K562 (cell line): ENCODE results near the gene NBEA. TPM values are rescaled to one million over a fixed set of nuclear protein-coding genes. Genes with fewer than 3 reads are reported as not detected.

Experiments used
- ATAC-seq: fragments of 200-7000 bp; cut with Tn5 transposase; 3 replicates; pipeline ENCODE4 v1.9.1; 2020; ENCODE audit warnings: moderate library complexity
- BruUV-seq: library from RNA; stranded (reverse); fragments of 400-500 nt; replicated peaks from 2 replicates; lab custom pipeline; 2021; lab: Mats Ljungman, UMichigan
- CTCF ChIA-PET: fragments of 300-600 bp; formaldehyde crosslinking; extraction: SDS; loops from one replicate; lab custom pipeline; 2021; ENCODE audit warnings: low intra/inter-chr PET ratio; lab: Yijun Ruan, JAX
- POLR2A ChIA-PET: fragments of 300-600, 350-650 bp; sonication (Branson Sonifier 250); formaldehyde crosslinking; extraction: SDS; loops from one replicate; lab custom pipeline; 2021; ENCODE audit warnings: antibody characterized with exemption, inconsistent platforms; lab: Yijun Ruan, JAX
- DNase-seq, 4 experiments: peaks; one replicate each; pipeline versions ENCODE4 v3.0.0 to v3.0.0-alpha.2; 2011 to 2018; ENCODE audit warnings: low spot score in 3 of 4, mixed read lengths in 3 of 4; ENCODE audit errors: extremely low read depth in 1 of 4
- FAIRE-seq: peaks from 2 replicates; lab custom pipeline; 2011; peaks lifted over from hg19 to GRCh38; lab: Jason Lieb, UNC
- H2AFZ ChIP-seq: 2 replicates; pipeline ENCODE4 v1.6.0; 2011; ENCODE audit warnings: low read depth, low read length, control low read depth, inconsistent platforms
- H3K27ac ChIP-seq: fragments of 200-600 bp; 3 replicates; pipeline ENCODE4 v1.8.0; 2011; ENCODE audit warnings: low read depth, mild to moderate bottlenecking, control low read depth, inconsistent platforms, low read length, moderate library complexity, mixed read lengths; ENCODE audit errors: extremely low read depth
- H3K27me3 ChIP-seq, 2 experiments: fragments of 300-600 bp in 1 of 2; 2 replicates in 1 of 2; 3 replicates in 1 of 2; pipeline versions ENCODE4 v1.6.0 to v1.8.0; 2011; ENCODE audit warnings: inconsistent platforms in 2 of 2, low read length in 2 of 2, mild to moderate bottlenecking in 1 of 2, mixed read lengths in 1 of 2, moderate library complexity in 1 of 2; ENCODE audit not compliant: control insufficient read depth in 2 of 2, insufficient read depth in 2 of 2
- H3K36me3 ChIP-seq: fragments of 300-600 bp; 3 replicates; pipeline ENCODE4 v1.8.0; 2011; ENCODE audit warnings: mild to moderate bottlenecking, low read length, inconsistent platforms; ENCODE audit not compliant: control insufficient read depth, insufficient read depth
- H3K4me1 ChIP-seq, 2 experiments: fragments of 200-600 bp in 1 of 2; replicated peaks in 1 of 2; 2 replicates in 1 of 2; 3 replicates in 1 of 2; pipeline versions ENCODE4 v1.5.1 to v1.8.0; 2011; ENCODE audit warnings: inconsistent platforms in 2 of 2, low read length in 2 of 2, mild to moderate bottlenecking in 1 of 2, mixed read lengths in 1 of 2, moderate library complexity in 1 of 2; ENCODE audit not compliant: control insufficient read depth in 2 of 2, insufficient read depth in 2 of 2
- H3K4me2 ChIP-seq: 2 replicates; pipeline ENCODE4 v1.6.1; 2011; ENCODE audit warnings: low read length, control low read depth, inconsistent platforms, mixed read lengths; ENCODE audit not compliant: insufficient read depth
- H3K4me3 ChIP-seq: fragments of 200-600 bp; sonication (generic), shearing (Covaris generic); 2 replicates; pipeline ENCODE4 v1.5.1; 2016; ENCODE audit warnings: control low read depth, inconsistent platforms
- H3K79me2 ChIP-seq: fragments of 200-600 bp; 3 replicates; pipeline ENCODE4 v1.8.0; 2011; ENCODE audit warnings: low read length, inconsistent platforms; ENCODE audit not compliant: control insufficient read depth, insufficient read depth
- H3K9ac ChIP-seq, 2 experiments: 2 replicates each; pipeline versions ENCODE4 v1.6.0 to v1.6.1; 2011; ENCODE audit warnings: low read depth in 2 of 2, low read length in 2 of 2, control low read depth in 1 of 2, inconsistent platforms in 1 of 2, mild to moderate bottlenecking in 1 of 2, mixed read lengths in 1 of 2; ENCODE audit not compliant: insufficient read depth in 1 of 2
- H3K9me1 ChIP-seq: one replicate; pipeline ENCODE4 v1.6.0; 2011; ENCODE audit warnings: inconsistent platforms, mild to moderate bottlenecking, low read length, moderate library complexity; ENCODE audit not compliant: control insufficient read depth, insufficient read depth
- H3K9me3 ChIP-seq: replicated peaks from 2 replicates; pipeline ENCODE4 v1.5.1; 2011; ENCODE audit warnings: low read depth, low read length, inconsistent platforms; ENCODE audit not compliant: control insufficient read depth, insufficient read depth
- H4K20me1 ChIP-seq: replicated peaks from 2 replicates; pipeline ENCODE4 v1.6.1; 2011; ENCODE audit warnings: low read length, inconsistent platforms, mixed read lengths; ENCODE audit not compliant: control insufficient read depth, insufficient read depth
- CBFA2T3 ChIP-seq: fragments of 450-650 bp; IDR thresholded peaks from 2 replicates; pipeline ENCODE4 v1.6.1; 2017
- CHD1 ChIP-seq: fragments of 200-600 bp; sonication (generic); IDR thresholded peaks from one replicate; pipeline ENCODE4 v1.6.1; 2012; ENCODE audit warnings: mild to moderate bottlenecking, moderate library complexity, low read length, inconsistent platforms
- CREBBP ChIP-seq: IDR thresholded peaks from one replicate; pipeline ENCODE4 v1.6.1; 2012; ENCODE audit warnings: low read depth, mild to moderate bottlenecking, control low read depth, inconsistent platforms, low read length
- FOXM1 ChIP-seq, 2 experiments: fragments of 450-650 bp in 1 of 2; sonication (generic) in 1 of 2; formaldehyde crosslinking in 1 of 2; IDR thresholded peaks; 2 replicates each; pipeline versions ENCODE4 v1.6.1 to v1.9.0; 2017 to 2022; ENCODE audit warnings: low read depth in 2 of 2, mild to moderate bottlenecking in 2 of 2, missing genetic modification reagents in 1 of 2, moderate library complexity in 1 of 2
- HNRNPLL ChIP-seq: fragments of 200-400 bp; formaldehyde crosslinking; IDR thresholded peaks from 2 replicates; pipeline ENCODE4 v1.6.1; 2017; ENCODE audit warnings: low read length, low read depth, mild to moderate bottlenecking; ENCODE audit not compliant: poor library complexity, severe bottlenecking
- RCOR1 ChIP-seq, 2 experiments: IDR thresholded peaks; 2 replicates each; pipeline ENCODE4 v1.6.1; 2012; ENCODE audit warnings: low read depth in 2 of 2, low read length in 2 of 2, borderline replicate concordance in 1 of 2, improper control_type of control experiment in 1 of 2
- SIN3A ChIP-seq, 2 experiments: fragments of 150-350 bp in 1 of 2; IDR thresholded peaks; 2 replicates each; pipeline ENCODE4 v1.6.1; 2011 to 2016; ENCODE audit warnings: borderline replicate concordance in 2 of 2, low read depth in 2 of 2, low read length in 2 of 2, mild to moderate bottlenecking in 2 of 2, moderate library complexity in 2 of 2; ENCODE audit not compliant: control insufficient read depth in 1 of 2
- STAT5B ChIP-seq: fragments of 250-450 bp; sonication (Bioruptor Pico); IDR thresholded peaks from 2 replicates; pipeline ENCODE4 v1.8.0; 2021; ENCODE audit warnings: mild to moderate bottlenecking, inconsistent platforms
- WHSC1 ChIP-seq: IDR thresholded peaks from one replicate; pipeline ENCODE4 v1.6.1; 2012; ENCODE audit warnings: low read length, control low read depth, inconsistent platforms
- ZNF23 ChIP-seq: fragments of 250-450 bp; sonication (Bioruptor Pico); IDR thresholded peaks from 2 replicates; pipeline ENCODE4 v1.4.0; 2020; ENCODE audit warnings: mild to moderate bottlenecking
- ZNF561 ChIP-seq: fragments of 450-650 bp; formaldehyde crosslinking; conservative IDR thresholded peaks from 2 replicates; pipeline ENCODE4 v1.4.0; 2020; ENCODE audit warnings: mild to moderate bottlenecking, moderate library complexity
- ZNF696 ChIP-seq: fragments of 250-450 bp; sonication (Bioruptor Pico); conservative IDR thresholded peaks from 2 replicates; pipeline ENCODE4 v1.4.0; 2020; ENCODE audit warnings: mild to moderate bottlenecking, moderate library complexity
- whole genome bisulfite sequencing: fragments of 100-300 bp; shearing (Covaris generic); methylation state at CpG from one replicate; pipeline ENCODE4 v1.1.6; 2016; ENCODE audit warnings: low coverage, mixed read lengths; ENCODE audit not compliant: insufficient coverage; ENCODE audit errors: missing lambda C conversion rate; 5-methylcytosine and 5-hydroxymethylcytosine counted together
- in situ Hi-C: fragments of 300-500 bp; cut with MboI; formaldehyde crosslinking; loops from 4 replicates; pipeline ENCODE4 v1.15.0; 2018; ENCODE audit warnings: inconsistent platforms, mixed read lengths
- intact Hi-C: fragments of 100-400 bp; cut with micrococcal nuclease; formaldehyde crosslinking; loops from 2 replicates; pipeline ENCODE4 v1.14.2; 2022
- polyA plus RNA-seq, 8 experiments: library from polyadenylated mRNA; depleted of rRNA in 4 of 8; stranded (reverse) in 5 of 8; unstranded in 3 of 8; fragments of >200 nt; fragmentation: Nextera tagmentation in 2 of 8; fragmentation: Illumina TruSeq in 1 of 8; extraction: Ambion mirVana in 2 of 8; extraction: Trizol in 1 of 8; gene quantifications; 2 replicates each; pipeline versions ENCODE4 v1.2.1 to v1.2.3, GENCODE V29; 2011 to 2014; ENCODE audit warnings: inconsistent platforms in 1 of 8, missing spikeins in 1 of 8
- total RNA-seq, 7 experiments: library from RNA; depleted of rRNA in 6 of 7; stranded (reverse); fragments of >200 nt in 6 of 7; fragmentation: Illumina TruSeq in 2 of 7; extraction: Trizol in 2 of 7; gene quantifications; 2 replicates each; pipeline versions ENCODE4 v1.2.1 to v1.2.3, GENCODE V29; 2011 to 2021; ENCODE audit warnings: low replicate concordance in 1 of 7
- TF ChIP-seq, protein P1 (sequence below), 3 experiments: fragments of 200-800 bp in 1 of 3; sonication (Bioruptor generic) in 1 of 3; sonication (generic) in 1 of 3; formaldehyde crosslinking in 1 of 3; IDR thresholded peaks; 2 replicates each; pipeline versions ENCODE4 v1.6.1 to v1.8.0; 2016 to 2022; ENCODE audit warnings: mild to moderate bottlenecking in 2 of 3, missing compliant biosample characterization in 2 of 3, missing genetic modification characterization in 2 of 3, missing genetic modification reagents in 1 of 3
- TF ChIP-seq, protein P2 (sequence below): fragments of 250-450 bp; sonication (Bioruptor Pico); IDR thresholded peaks from 2 replicates; pipeline ENCODE4 v1.6.1; 2021; ENCODE audit warnings: mild to moderate bottlenecking
- TF ChIP-seq, protein P3 (sequence below): fragments of 450-650 bp; conservative IDR thresholded peaks from 2 replicates; pipeline ENCODE4 v1.6.1; 2016; ENCODE audit warnings: missing genetic modification characterization, low read depth, mild to moderate bottlenecking, control low read depth, missing compliant biosample characterization

The NBEA gene
- total and polyA plus RNA-seq, 9 of the 15 experiments (the other 6 are each of a cell fraction or from before 2014, with no cell fraction given), result 0.03 to 0.94 (median 0.05) TPM; not detected in 2

DNA sequence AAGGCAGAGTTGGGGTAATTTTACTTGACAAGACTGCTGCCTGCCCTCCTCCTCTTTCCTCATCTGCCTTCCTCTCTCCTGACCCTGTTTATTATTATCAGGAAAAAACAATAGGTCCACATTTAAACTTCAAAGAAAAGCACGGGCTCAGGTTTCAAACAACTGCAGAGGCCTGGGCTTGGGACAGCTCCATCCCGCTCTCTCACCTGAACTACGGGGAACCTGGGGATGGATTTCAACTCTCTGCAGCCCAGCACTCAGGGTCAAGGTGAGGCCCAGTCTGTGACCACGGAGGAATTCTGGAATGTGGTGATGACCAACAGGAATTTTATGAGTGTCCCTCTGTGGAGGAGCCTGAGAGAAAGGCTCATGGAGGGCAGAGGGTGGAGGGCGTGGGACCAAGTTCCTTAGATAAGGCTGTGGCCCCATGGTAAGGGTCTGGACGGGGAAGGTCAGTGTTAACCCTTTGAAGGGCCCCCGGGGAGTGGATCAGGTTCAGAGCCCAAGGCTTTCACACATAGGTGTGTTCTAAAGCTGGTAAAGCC lies 755.2 kb downstream of the NBEA start (continued):
- no peak for TF ChIP-seq CREBBP
- TF ChIP-seq RCOR1 (IDR thresholded peaks at IDR 0.05; ENCODE audit: borderline replicate concordance in 1 of 2, low read depth in 2 of 2, low read length in 2 of 2), result no peak
- TF ChIP-seq, protein P1, sequence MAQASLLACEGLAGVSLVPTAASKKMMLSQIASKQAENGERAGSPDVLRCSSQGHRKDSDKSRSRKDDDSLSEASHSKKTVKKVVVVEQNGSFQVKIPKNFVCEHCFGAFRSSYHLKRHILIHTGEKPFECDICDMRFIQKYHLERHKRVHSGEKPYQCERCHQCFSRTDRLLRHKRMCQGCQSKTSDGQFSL (CRISPR knock-in tag; IDR thresholded peaks at IDR 0.05), result no peak
- TF ChIP-seq, protein P1 (tag; IDR thresholded peaks at IDR 0.05), result no peak
- TF ChIP-seq ZNF23 (CRISPR knock-in tag), result no peak
- no peak for TF ChIP-seq CBFA2T3
- no peak for TF ChIP-seq ZNF696 (CRISPR knock-in tag)
- TF ChIP-seq WHSC1, result no peak

DNA sequence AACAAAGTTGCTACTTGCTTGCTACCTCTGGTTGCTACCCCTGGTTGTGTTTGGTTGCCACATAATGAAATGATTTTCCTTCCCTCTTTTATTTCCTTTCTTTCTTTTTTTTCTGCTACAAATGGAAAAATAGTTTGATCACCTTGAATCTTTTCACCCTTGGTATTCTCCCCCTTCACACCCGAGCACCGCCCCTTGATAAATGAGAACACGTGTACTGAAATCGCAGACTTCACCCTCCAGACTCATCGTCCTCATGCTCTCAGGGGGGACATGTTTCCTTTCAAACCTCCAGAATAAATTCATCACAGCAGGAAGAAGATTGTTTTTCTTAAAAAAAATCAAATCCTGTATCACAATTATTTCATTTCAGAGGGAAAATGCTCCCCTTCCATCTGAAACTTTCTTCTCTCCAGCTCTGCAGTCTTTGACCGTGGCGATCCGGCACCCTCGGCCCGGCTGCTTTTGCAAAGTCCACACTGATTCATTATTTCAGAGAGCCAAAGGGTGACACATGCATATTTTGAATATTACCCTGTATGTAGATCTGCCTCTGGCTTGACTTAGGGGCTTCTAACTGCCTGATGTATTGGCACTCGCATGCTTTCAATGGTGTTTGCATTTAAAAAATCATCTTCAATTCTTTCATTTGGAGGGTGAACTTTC lies 757.0 kb downstream of the NBEA start:
- in situ Hi-C loops (no loop called here), intact Hi-C loops (no loop called here)
- Histone ChIP-seq H3K4me3 (no peak overlapping the region), H3K9me1 (no peaks in the 10 kb centered on the region), H3K27me3 (no peaks in the 10 kb centered on the region), H3K4me2 (no peak overlapping the region), H3K9ac (no peak overlapping the region), H3K27ac (no peak overlapping the region), H4K20me1 (no peaks in the 10 kb centered on the region; the same call in 1 of the 2 replicates), H2AFZ (no peak overlapping the region), H3K79me2 (no peaks in the 10 kb centered on the region), H3K9me3 (no peaks in the 10 kb centered on the region), H3K4me1 (no peaks in the 10 kb centered on the region), H3K36me3 (no peaks in the 10 kb centered on the region)
- no peak for TF ChIP-seq HNRNPLL
- no peak for TF ChIP-seq STAT5B
- TF ChIP-seq, protein P2, sequence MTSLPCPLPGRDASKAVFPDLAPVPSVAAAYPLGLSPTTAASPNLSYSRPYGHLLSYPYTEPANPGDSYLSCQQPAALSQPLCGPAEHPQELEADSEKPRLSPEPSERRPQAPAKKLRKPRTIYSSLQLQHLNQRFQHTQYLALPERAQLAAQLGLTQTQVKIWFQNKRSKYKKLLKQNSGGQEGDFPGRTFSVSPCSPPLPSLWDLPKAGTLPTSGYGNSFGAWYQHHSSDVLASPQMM, result no peak
- no peak for TF ChIP-seq ZNF561 (CRISPR knock-in tag)
- no peak for TF ChIP-seq CHD1
- TF ChIP-seq SIN3A (IDR thresholded peaks at IDR 0.05; ENCODE audit: borderline replicate concordance in 2 of 2, control insufficient read depth in 1 of 2, low read depth in 2 of 2, low read length in 2 of 2), result no peak
- TF ChIP-seq FOXM1 (IDR thresholded peaks at IDR 0.05; ENCODE audit: low read depth), result no peak
- no peak for TF ChIP-seq FOXM1 (CRISPR knock-in tag; IDR thresholded peaks at IDR 0.05; ENCODE audit: low read depth)
- TF ChIP-seq, protein P3, sequence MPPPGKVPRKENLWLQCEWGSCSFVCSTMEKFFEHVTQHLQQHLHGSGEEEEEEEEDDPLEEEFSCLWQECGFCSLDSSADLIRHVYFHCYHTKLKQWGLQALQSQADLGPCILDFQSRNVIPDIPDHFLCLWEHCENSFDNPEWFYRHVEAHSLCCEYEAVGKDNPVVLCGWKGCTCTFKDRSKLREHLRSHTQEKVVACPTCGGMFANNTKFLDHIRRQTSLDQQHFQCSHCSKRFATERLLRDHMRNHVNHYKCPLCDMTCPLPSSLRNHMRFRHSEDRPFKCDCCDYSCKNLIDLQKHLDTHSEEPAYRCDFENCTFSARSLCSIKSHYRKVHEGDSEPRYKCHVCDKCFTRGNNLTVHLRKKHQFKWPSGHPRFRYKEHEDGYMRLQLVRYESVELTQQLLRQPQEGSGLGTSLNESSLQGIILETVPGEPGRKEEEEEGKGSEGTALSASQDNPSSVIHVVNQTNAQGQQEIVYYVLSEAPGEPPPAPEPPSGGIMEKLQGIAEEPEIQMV (tag), result no peak
- WGBS, result 1% methylated on average over 10 of the region's 11 CpGs
- ATAC-seq (no peak), DNase-seq (no peak), FAIRE-seq (no peak)
- BruUV-seq, result no TSS peak
- POLR2A ChIA-PET, result no interaction called here
- CTCF ChIA-PET, result no interaction called here
